Endodermal cell (in vitro differentiated cells): ENCODE measurements around the gene PARVB. TPM values are rescaled to one million over a fixed set of nuclear protein-coding genes. Genes with fewer than 3 reads are reported as not detected.

Experiments used
- DNase-seq: peaks from one replicate; pipeline ENCODE4 v3.0.0-alpha.2; 2017
- H3K27ac ChIP-seq: 2 replicates; pipeline ENCODE4 v1.5.1; 2013; ENCODE audit warnings: mild to moderate bottlenecking, low read depth, low read length, moderate library complexity
- H3K27me3 ChIP-seq: 2 replicates; pipeline ENCODE4 v1.6.1; 2013; ENCODE audit warnings: mild to moderate bottlenecking, low read length, moderate library complexity; ENCODE audit not compliant: insufficient read depth, control insufficient read depth, poor library complexity, severe bottlenecking
- H3K36me3 ChIP-seq: 2 replicates; pipeline ENCODE4 v1.7.0; 2013; ENCODE audit warnings: mild to moderate bottlenecking, low read length, moderate library complexity; ENCODE audit not compliant: control insufficient read depth, insufficient read depth
- H3K4me1 ChIP-seq: one replicate; pipeline ENCODE4 v1.7.0; 2013; ENCODE audit warnings: low read length; ENCODE audit not compliant: control insufficient read depth, insufficient read depth
- H3K4me3 ChIP-seq: 2 replicates; pipeline ENCODE4 v1.5.1; 2013; ENCODE audit warnings: mild to moderate bottlenecking, low read length, moderate library complexity
- H3K9ac ChIP-seq: 2 replicates; pipeline ENCODE4 v1.6.1; 2013; ENCODE audit warnings: mild to moderate bottlenecking, low read length, moderate library complexity; ENCODE audit not compliant: poor library complexity, severe bottlenecking; ENCODE audit errors: extremely low read depth
- H3K9me3 ChIP-seq: 2 replicates; pipeline ENCODE4 v1.6.1; 2013; ENCODE audit warnings: mild to moderate bottlenecking, low read length, moderate library complexity; ENCODE audit not compliant: control insufficient read depth
- H3K27ac Mint-ChIP-seq: 2 replicates; pipeline ENCODE4 v1.8.0; 2020; ENCODE audit warnings: mixed read lengths
- H3K27me3 Mint-ChIP-seq: 2 replicates; pipeline ENCODE4 v1.8.0; 2021; ENCODE audit warnings: mild to moderate bottlenecking, mixed read lengths; ENCODE audit not compliant: insufficient read depth
- H3K36me3 Mint-ChIP-seq: 2 replicates; pipeline ENCODE4 v1.8.0; 2020; ENCODE audit warnings: low read depth, mixed read lengths
- H3K4me1 Mint-ChIP-seq: 2 replicates; pipeline ENCODE4 v1.8.0; 2020; ENCODE audit warnings: mixed read lengths
- H3K4me3 Mint-ChIP-seq: 2 replicates; pipeline ENCODE4 v1.8.0; 2020; ENCODE audit warnings: mild to moderate bottlenecking, moderate library complexity, mixed read lengths
- H3K9me3 Mint-ChIP-seq: 2 replicates; pipeline ENCODE4 v1.8.0; 2020; ENCODE audit warnings: mild to moderate bottlenecking, mixed read lengths
- CTCF ChIP-seq: fragments of 200-600 bp; sonication (generic); conservative IDR thresholded peaks from 2 replicates; pipeline ENCODE4 v1.5.0; 2021; ENCODE audit warnings: antibody characterized with exemption, mild to moderate bottlenecking
- WGBS, 2 experiments: methylation state at CpG; one replicate each; pipeline versions ENCODE4 v1.1.5 to v1.1.7; 2013; ENCODE audit warnings: missing lambda C conversion rate in 2 of 2, mixed read lengths in 1 of 2; ENCODE audit not compliant: insufficient coverage in 1 of 2, insufficient read length in 1 of 2; 5-methylcytosine and 5-hydroxymethylcytosine counted together
- total RNA-seq, 2 donors: library from RNA; stranded (reverse); fragmentation: NEBNext Ultra II Directional in 1 of 2; extraction: Animal tissue kit (Norgen Biotek cat#: 25700) in 1 of 2; gene quantifications; 2 replicates in 1 of 2; 3 replicates in 1 of 2; pipeline ENCODE4 v1.2.1, GENCODE V29; 2021

PARVB gene
- total RNA-seq, 2 donors from 2014 or later, result 29.6 to 32.3 TPM

GRCh38 chr22:44137415-44137814, 113.3 kb downstream of the PARVB start:
- peaks cover 33% of the 10 kb centered on the region for H3K9me3 Mint-ChIP-seq
- H3K27ac Mint-ChIP-seq, result no peak overlapping the region
- Histone ChIP-seq H3K36me3 (peaks cover 5% of the 10 kb centered on the region), H3K27ac (no peak overlapping the region), H3K9ac (no peak overlapping the region), H3K27me3 (no peaks in the 10 kb centered on the region), H3K9me3 (peaks cover 18% of the 10 kb centered on the region), H3K4me1 (no peaks in the 10 kb centered on the region), H3K4me3 (no peak overlapping the region)
- TF ChIP-seq CTCF, result no peak
- no peaks in the 10 kb centered on the region for H3K27me3 Mint-ChIP-seq
- no peak for DNase-seq
- H3K4me3 Mint-ChIP-seq, result no peak overlapping the region
- 100% methylated on average over 3 of the region's 3 CpGs; no CpG with 5 or more reads in 1 of the 2 experiments for whole genome bisulfite sequencing, 2 experiments
- H3K4me1 Mint-ChIP-seq, result no peaks in the 10 kb centered on the region
- peaks cover 45% of the 10 kb centered on the region for H3K36me3 Mint-ChIP-seq

- Mint-ChIP-seq H3K27me3 (no peaks in the 10 kb centered on the region), H3K9me3 (peaks cover 33% of the 10 kb centered on the region), H3K36me3 (peaks cover 44% of the 10 kb centered on the region), H3K4me3 (no peak overlapping the region), H3K27ac (no peak overlapping the region), H3K4me1 (peaks cover under 1% of the 10 kb centered on the region)
- no peak for TF ChIP-seq CTCF
- H3K27ac ChIP-seq, result no peak overlapping the region
- H3K9ac ChIP-seq, result no peak overlapping the region
- no peak overlapping the region for H3K4me3 ChIP-seq
- 93 to 100% methylated on average over 2 to 6 of the region's 6 CpGs for WGBS, 2 experiments
- no peak for DNase-seq
- no peaks in the 10 kb centered on the region for H3K27me3 ChIP-seq
- H3K4me1 ChIP-seq, result no peaks in the 10 kb centered on the region
- peaks cover 5% of the 10 kb centered on the region for H3K36me3 ChIP-seq
- H3K9me3 ChIP-seq, result peaks cover 18% of the 10 kb centered on the region
These were observed 115.7 kb downstream of the PARVB start for GRCh38 chr22:44139773-44140172.

- no peak overlapping the region for H3K27ac Mint-ChIP-seq
- H3K36me3 Mint-ChIP-seq, result peaks cover 21% of the 10 kb centered on the region
- Histone ChIP-seq H3K27me3 (no peaks in the 10 kb centered on the region), H3K9me3 (peaks cover 6% of the 10 kb centered on the region), H3K4me1 (peaks cover 2% of the 10 kb centered on the region), H3K4me3 (no peak overlapping the region), H3K27ac (no peak overlapping the region), H3K9ac (no peak overlapping the region), H3K36me3 (no peaks in the 10 kb centered on the region)
- DNase-seq, result no peak
- no peaks in the 10 kb centered on the region for H3K27me3 Mint-ChIP-seq
- H3K4me3 Mint-ChIP-seq, result no peak overlapping the region
- H3K4me1 Mint-ChIP-seq, result peaks cover 22% of the 10 kb centered on the region
- 93 to 94% methylated on average over 12 to 16 of the region's 16 CpGs for WGBS, 2 experiments
- peaks cover 10% of the 10 kb centered on the region for H3K9me3 Mint-ChIP-seq
- no peak for TF ChIP-seq CTCF
These were observed 118.5 kb downstream of the PARVB start for GRCh38 chr22:44142421-44143104.
